ENCODE data around the gene KRT17. TPM values are rescaled to one million over a fixed set of nuclear protein-coding genes. Genes with fewer than 3 reads are reported as not detected.
A peak's percentile ranks its signal among the peaks of the same experiment; 100 is the strongest.

Gene KRT17
- 2.0 and 3.7 TPM in 2 replicates for total RNA-seq

- no peak for DNase-seq
Measured at GRCh38 chr17:41624208-41625101, at the start of gene KRT17. KRT17 (minus strand) TSS chr17:41624575; CDS start chr17:41624509, 66 bp downstream.

- DNase-seq, result no peak
Measured at GRCh38 chr17:41672153-41672552, 47.8 kb upstream of the KRT17 start.

- DNase-seq, result no peak
Measured at GRCh38 chr17:41667280-41668041, 43.1 kb upstream of the KRT17 start.

GRCh38 chr17:41666708-41667279, 42.4 kb upstream of the KRT17 start:
- peak; percentile 83 for DNase-seq

- DNase-seq, result peak; percentile 66
Measured at GRCh38 chr17:41666237-41666641, 41.9 kb upstream of the KRT17 start.

- DNase-seq, result peak; percentile 90
Measured at GRCh38 chr17:41665566-41666236, 41.3 kb upstream of the KRT17 start.

- DNase-seq, result no peak
Measured at GRCh38 chr17:41664587-41665565, 40.5 kb upstream of the KRT17 start.

GRCh38 chr17:41664172-41664457, 39.7 kb upstream of the KRT17 start:
- DNase-seq, result no peak

- DNase-seq, result no peak
Measured at GRCh38 chr17:41663451-41664171, 39.2 kb upstream of the KRT17 start.

GRCh38 chr17:41660221-41660711, 35.9 kb upstream of the KRT17 start:
- no peak for DNase-seq

- DNase-seq, result no peak
Measured at GRCh38 chr17:41659427-41660212, 35.2 kb upstream of the KRT17 start.

GRCh38 chr17:41658846-41659245, 34.5 kb upstream of the KRT17 start:
- DNase-seq, result no peak

GRCh38 chr17:41657936-41658335, 33.6 kb upstream of the KRT17 start:
- no peak for DNase-seq

- DNase-seq, result no peak
Measured at GRCh38 chr17:41657176-41657754, 32.9 kb upstream of the KRT17 start.

GRCh38 chr17:41656249-41657023, 32.1 kb upstream of the KRT17 start:
- DNase-seq, result no peak

GRCh38 chr17:41655611-41656111, 31.3 kb upstream of the KRT17 start:
- DNase-seq, result no peak

GRCh38 chr17:41654678-41655607, 30.6 kb upstream of the KRT17 start:
- no peak for DNase-seq

Data from dermis blood vessel endothelial cell (primary cell).